GM19035 (cell line): ENCODE measurements around the gene C19orf67.
"Not testable (repeated sequence)": the region's sequence is repeated elsewhere in the genome, so short reads cannot be mapped to it uniquely, and the experiment has no call there.

ENCODE experiments used
- ATAC-seq: cut with Tn5 transposase; IDR thresholded peaks from one replicate; pipeline ENCODE4 v1.9.1; 2021; ENCODE audit not compliant: unreplicated experiment

C19orf67 gene

GRCh38 chr19:14058182-14059092 is 27.1 kb downstream of the C19orf67 start:
- ATAC-seq: no peak

DNA sequence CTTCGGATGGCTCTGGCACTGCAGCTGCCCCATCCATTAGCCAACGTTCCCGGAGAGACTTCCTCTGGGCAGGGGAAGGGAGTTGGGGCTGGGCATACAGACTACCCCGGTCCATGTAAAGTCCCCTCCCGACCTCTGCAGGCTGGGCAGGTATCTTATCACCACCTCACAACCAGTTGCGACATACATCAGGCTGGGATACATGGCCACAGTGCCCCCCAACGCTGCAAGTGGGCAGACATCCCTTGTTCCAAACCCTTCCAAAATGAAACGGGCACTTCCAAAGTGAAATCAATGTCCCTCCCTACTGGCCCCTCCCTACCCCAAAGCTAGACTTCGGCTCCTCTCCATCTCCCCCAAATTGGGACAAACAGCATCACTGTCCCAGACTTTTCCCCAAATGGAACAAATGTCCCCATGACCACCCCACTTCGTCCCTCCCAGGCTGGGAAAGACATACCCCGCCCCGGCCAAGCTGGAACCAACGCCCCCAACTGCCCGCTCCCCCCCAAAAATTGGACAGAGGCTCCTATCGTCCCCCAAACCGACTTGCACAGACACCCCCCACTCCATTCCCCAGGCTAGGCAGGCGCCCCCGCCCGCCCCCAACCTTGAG is 28.7 kb downstream of the C19orf67 start:
- ATAC-seq: no peak

GRCh38 chr19:14056069-14056666 is 29.4 kb downstream of the C19orf67 start:
- no peak for ATAC-seq

DNA sequence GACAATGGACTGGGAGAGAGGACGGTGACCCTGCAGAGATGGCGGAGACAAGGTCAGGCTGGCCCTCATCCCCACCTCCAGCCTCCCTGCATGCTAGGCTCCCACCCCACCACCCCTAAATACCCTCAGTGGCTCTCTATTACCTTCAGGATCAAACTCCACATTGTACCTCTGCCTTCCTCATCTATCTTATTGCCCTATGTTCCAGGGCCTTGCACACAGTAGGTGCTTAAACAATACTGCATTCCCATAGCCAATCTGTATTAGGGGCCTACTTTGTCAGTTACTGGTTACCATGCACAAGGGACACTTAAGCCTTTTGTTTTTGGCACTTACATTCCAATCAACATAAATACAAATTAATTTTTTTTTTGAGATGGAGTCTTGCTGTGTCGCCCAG is 30.2 kb downstream of the C19orf67 start:
- no peak for ATAC-seq

GRCh38 chr19:14054721-14055120 is 30.9 kb downstream of the C19orf67 start:
- no peak for ATAC-seq

GRCh38 chr19:14054099-14054498 is 31.5 kb downstream of the C19orf67 start:
- ATAC-seq: no peak

DNA sequence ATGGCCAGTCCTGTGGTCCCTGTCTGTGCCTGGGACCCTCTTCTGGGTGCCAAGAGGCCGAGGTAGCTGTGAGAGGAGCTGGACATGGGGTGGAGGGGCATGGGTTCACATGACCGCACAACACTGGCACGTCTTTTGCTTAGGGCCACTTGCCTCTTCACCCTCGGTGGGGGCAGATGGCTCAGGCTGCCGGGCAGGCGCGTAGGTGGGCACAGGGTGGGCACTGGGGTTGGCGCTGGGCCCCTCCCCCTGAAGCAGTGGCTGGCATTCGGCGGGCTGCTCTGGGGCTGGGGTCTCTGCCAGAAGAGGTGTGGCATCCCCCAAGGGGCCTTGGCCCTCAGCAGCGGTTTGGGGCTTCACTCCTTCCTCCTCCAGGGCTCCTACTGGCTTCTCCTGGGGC is 32.1 kb downstream of the C19orf67 start:
- no peak for ATAC-seq

DNA sequence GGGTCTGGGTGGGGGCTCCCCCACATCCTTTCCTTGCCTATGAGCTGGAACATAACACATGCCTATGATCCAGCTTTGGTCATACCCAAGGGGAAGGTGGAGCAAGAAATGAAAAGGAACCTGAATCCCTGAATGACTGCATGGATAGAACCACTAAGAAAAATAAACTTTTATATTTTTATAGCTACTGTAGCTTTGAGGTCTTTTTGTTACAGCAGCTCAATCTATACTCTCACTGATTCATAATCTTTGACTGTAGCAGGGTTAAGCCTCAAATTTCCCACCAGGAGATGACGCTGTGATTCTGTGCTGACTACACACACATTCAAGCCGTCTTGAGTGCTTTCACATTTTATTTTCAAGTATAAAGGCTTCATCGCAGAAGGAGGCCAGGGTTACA is 32.6 kb downstream of the C19orf67 start:
- ATAC-seq: no peak

GRCh38 chr19:14052470-14052869 is 33.1 kb downstream of the C19orf67 start:
- no peak for ATAC-seq

DNA sequence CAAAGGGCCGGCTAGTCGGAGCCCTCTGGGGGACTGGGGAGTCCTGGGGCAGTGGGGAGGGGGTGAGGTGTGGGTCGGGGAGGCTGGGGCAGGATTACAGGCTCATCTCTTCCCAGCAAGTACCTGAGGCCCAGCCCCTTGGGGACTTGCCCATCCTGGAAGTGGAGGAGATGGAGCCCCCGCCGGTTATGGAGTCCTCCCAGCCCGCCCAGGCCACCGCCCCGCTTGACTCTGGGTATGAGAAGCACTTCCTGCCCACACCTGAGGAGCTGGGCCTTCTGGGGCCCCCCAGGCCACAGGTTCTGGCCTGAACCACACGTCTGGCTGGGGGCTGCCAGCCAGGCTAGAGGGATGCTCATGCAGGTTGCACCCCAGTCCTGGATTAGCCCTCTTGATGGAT is 33.6 kb downstream of the C19orf67 start:
- ATAC-seq: no peak

GRCh38 chr19:14050961-14051360 is 34.6 kb downstream of the C19orf67 start:
- not testable (repeated sequence) for ATAC-seq

DNA sequence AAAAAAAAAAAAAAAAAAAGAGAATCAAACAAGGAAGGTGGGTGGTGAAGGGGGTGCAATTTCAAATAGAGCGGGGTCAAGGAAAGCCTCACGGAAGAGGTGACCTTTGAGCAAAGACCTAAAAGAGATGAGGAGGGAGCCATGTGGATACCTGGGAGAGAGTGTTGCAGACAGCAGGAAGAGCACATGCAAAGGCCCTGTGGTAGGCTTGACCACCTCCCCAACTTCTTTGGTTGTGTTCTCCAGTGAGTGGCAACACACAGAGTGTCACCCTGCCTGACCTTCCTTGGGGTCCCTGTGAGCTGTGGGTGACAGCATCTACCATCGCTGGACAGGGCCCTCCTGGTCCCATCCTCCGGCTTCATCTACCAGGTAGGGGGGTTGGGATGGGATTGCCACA is 35.1 kb downstream of the C19orf67 start:
- no peak for ATAC-seq

DNA sequence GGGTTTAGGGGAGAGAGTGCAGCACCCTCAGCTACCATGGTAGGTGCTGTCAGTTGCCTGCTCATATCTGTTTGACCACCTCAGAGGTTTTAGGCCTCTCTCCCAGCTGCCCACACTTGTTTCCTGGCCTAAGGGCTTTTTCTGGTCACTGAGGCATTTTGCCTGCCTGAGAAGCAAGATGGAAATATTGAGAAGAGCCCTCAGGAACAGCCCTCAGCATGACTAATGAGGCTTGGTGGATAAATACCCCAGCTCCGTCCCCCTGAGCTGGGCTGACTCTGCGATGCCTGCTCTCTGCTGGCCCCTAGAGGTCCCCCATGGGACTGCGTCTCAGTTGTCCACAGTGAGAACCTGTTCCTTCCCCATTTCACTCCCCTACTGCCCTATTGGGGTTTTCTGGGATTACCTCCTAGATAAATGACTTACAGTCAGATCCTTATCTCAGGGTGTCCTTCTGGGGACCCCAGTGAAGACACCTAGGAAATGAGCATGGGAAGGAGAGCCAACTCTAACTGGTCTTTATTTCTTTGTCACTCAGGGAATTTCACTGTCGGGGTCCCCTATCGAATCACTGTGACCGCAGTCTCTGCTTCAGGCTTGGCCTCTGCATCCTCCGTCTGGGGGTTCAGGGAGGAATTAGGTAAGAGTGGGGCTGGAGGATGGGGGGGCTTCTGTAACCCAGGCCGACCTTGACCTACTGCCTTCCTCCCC is 37.0 kb downstream of the C19orf67 start:
- no peak for ATAC-seq

DNA sequence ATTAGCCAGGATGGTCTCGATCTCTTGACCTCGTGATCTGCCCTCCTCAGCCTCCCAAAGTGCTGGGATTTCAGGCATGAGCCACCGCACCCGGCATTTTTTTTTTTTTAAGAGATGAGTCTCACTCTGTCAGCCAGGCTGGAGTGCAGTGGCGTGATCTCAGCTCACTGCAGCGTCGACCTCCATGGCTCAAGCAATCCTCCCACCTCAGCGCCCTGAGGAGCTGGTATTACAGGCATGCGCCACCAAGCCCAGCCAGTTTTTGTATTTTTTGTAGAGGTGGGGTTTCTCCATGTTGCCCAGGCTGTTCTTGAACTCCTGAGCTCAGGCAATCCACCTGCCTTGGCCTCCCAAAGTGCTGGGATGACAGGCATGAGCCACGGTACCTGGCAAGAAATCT is 37.7 kb downstream of the C19orf67 start:
- not testable (repeated sequence) for ATAC-seq

GRCh38 chr19:14042659-14043608 is 42.6 kb downstream of the C19orf67 start:
- ATAC-seq: not testable (repeated sequence)

DNA sequence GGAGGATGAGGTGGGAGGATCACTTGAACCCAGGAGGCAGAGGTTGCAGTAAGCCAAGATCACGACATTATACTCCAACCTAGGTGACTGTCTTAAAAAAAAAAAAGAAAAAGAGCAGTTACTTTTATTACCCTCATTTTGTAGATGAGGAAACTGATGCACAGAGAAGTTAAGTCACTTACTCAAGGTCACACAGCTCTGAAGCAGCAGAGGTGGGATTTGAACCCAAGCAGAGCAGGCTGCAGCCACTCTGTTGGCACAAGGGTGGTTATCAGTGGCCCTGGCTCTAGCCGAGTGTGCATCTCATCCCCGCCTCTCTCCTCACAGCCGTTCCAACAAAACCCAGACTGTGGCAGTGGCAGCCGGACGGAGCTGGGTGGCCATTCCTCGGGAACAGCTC is 46.4 kb downstream of the C19orf67 start:
- no peak for ATAC-seq

- ATAC-seq: no peak
Measured at GRCh38 chr19:14035706-14036105, 49.9 kb downstream of the C19orf67 start.

GRCh38 chr19:14035159-14035558 is 50.4 kb downstream of the C19orf67 start:
- ATAC-seq: not testable (repeated sequence)

DNA sequence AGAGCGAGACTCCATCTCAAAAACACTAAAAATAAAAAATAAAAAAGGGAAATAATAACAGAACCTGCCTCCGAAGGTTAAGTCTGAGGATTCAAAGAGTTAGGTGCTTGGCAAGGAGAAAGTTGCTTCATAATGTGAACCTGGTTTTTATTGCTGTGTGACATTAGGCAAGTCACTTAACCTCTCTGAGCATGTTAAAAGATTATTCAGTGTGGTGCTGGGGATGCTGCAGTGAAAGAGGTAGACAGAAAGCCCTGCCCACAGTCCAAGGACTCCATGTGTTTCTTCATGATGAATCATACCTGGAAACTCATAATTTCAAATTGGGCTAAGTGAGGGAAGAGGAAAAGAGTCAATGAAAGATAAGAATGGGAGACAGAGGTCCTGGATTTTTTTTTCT is 51.6 kb downstream of the C19orf67 start:
- ATAC-seq: no peak
